T-helper 1 cell (primary cell): ENCODE results near the gene PHC1.
"Not testable (repeated sequence)": the region's sequence is repeated elsewhere in the genome, so short reads cannot be mapped to it uniquely, and the experiment has no call there.

ENCODE experiments used
- DNase-seq, 5 donors: peaks; one replicate each; pipeline ENCODE4 v3.0.0-alpha.2; 2012 to 2020
- total RNA-seq, 4 donors: gene quantifications; one replicate each; lab custom pipeline; 2026; lab: John Stamatoyannopoulos, UW

Gene PHC1
- total RNA-seq = 29.8 to 44.7 (median 31.4) reads per million in 4 donors

DNA sequence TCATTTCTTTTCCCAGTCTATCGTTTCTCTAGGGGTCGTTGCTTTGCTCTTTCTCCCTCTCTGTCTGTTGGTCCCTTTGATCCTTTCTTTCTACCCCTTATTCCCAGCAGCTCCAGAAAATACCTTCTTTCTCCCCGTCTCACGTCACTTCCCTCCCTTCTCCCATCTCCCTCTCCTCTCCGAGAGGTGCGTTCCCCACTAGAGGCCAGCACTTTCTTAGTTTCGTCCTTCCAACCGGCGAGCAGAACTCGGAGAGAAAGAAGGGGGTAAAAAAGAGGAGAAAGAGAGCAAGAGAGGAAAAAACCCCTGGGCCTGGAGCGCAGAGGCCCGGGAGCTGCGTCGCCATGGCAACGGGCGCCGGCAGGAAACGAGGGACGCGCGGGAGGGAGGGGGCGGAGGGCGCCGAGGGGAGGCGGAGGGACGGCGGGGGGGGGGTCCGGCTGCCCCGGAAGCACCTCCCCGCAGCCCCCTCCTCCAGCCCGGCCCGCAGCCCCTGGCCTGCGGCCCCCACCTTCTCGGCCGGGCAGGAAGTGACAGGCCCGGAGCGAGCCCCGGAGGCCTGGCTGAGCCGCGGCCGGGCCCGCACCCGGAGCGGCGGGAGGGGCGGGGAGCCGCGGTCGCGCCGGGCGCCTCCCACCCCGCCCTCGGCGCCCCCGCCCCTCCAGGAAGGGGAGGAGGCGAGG lies at the start of gene PHC1:
Gene PHC1 (plus strand): TSS at position 477 of the 683 bp plus-strand sequence. CDS start 3,169 bp downstream, outside the sequence.
- peak; percentile 74 to 85 (median 78) for DNase-seq

DNA sequence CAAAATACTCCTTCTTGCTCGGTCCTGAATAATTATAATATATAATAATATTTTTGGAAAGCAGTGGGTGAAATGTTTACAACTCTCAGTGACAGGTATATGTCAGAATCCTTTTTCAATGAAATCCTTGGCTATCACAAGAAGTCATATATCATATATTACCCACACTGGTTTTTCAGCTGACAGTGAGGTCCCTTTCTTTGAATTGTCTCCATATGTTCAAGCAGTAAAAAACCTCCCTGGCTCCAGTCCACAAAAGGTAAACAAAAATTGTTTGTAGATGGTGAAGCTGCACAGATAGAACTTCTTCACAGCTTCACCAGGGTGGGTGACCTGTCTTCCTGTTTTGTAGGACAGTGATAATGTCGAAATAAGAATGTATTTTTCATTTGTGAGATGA lies 47.9 kb upstream of the PHC1 start:
- DNase-seq = no peak

DNA sequence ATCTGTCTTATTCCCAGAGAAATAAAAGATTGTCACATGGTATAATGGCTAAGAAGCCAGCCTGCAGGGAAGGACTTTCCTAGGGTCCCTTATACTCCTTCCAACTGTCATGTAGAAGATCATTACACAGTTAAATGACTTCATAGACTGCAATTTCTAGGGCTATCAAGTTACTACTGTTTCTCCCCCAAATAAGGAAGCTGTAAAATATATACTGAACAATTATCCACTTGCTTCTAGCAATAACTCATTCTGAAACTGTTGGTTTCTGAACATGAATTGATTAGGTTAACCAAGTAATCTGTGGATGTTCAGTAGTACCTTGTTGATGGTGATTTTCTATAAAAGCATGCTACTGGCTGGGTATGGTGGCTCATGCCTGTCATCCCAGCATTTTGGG lies 47.3 kb upstream of the PHC1 start:
- peak in 1 of 5 donors; percentile 6 for DNase-seq

DNA sequence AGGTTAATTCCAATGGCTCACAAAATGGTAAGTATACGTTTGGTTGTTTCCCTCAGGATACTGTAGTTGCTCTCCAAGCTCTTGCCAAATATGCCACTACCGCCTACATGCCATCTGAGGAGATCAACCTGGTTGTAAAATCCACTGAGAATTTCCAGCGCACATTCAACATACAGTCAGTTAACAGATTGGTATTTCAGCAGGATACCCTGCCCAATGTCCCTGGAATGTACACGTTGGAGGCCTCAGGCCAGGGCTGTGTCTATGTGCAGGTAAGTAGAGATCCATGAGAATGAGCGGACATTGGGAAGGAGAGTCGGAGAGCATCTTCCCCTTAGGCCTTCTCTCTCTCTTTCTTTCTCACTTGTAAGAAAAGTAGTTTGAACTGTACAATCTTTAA lies 46.5 kb upstream of the PHC1 start:
- DNase-seq = no peak

DNA sequence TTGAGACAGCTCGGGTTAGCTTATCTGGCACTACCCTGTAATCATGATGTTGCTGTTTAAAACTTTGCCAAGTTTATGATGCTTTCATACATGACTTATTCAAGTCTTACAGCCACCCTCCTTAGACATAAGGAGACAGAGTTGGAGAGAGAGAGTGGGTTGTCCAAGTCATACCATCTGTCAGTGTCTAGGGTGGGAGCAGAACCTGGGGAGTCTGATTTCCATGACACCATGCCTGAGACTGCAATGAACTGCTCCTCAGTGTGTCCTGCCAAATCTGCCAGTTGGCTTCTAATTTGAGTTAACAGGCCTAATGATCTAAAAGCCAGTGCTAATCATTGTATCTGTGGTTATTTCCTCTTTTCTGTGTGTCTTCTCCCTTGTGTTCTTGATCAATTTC lies 43.7 kb upstream of the PHC1 start:
- DNase-seq = no peak

DNA sequence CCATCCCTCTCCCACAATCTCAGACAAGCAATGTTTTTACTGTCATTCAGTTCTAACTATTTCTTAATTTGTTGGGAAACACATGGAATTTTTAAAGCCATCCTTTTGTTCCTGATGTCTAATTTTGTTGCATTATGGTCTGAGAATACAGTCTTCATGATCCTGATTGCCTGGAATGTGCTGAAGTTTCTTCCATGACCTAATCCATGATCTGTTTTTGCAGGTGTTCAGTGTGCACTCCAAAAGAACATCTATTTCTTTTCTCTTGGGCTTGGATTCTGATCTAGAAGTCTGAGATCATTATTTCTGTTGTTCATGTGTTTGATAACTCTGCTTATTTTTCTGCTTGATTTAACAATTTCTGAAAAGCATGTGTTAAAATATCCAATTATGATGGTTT lies 43.2 kb upstream of the PHC1 start:
- DNase-seq = no peak

DNA sequence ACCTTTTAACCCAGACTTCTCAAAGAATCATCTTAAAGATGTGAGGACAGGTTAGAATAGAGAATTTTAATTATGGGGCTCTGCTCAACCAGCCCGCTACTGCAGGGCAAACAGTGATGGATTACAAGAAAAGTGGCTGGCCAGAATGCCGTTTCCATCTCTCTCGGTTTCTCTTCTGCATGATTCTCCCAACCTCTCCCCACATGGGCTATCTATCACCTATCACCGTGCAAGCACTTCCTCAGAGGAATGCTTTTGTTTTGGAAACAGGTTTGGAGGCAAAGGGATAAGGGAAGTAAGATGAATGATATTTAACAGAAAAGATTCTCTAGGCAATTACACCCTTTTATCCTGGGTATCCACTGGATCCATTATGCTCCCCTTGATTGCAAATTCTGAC lies 37.4 kb upstream of the PHC1 start:
- DNase-seq = no peak

DNA sequence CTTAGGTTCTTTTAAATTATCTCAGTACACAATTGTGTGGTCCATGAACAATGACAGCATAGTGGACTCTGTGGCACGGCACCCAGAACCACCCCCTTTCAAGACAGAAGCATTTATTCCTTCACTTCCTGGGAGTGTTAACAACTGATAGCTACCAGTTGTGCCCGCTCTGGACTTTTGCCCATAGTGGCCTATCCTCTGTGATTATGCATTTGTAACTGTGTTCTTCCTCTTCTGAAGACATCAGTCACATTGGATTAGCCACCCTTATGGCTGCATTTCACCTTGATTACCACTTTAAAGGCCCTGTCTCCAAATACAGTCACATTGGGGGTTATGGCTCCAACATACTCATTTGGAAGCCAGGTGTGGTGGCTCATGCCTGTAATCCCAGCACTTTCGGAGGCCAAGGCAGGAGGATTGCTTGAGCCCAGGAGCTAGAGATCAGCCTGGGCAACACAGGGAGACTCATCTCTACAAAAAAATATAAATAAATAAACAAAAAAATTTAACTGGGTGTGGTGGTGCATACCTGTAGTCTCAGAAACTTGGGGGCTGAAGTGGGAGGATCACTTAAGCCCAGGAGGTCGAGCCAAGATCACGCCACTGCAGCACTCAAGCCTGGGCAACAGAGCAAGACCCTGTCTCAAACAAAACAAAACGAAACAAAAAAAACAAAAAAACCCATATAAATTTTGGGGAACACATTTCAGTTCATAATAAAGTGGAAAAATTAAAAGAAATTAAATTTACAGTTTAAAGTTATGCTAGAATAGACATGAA lies 27.6 kb upstream of the PHC1 start:
- no peak for DNase-seq

DNA sequence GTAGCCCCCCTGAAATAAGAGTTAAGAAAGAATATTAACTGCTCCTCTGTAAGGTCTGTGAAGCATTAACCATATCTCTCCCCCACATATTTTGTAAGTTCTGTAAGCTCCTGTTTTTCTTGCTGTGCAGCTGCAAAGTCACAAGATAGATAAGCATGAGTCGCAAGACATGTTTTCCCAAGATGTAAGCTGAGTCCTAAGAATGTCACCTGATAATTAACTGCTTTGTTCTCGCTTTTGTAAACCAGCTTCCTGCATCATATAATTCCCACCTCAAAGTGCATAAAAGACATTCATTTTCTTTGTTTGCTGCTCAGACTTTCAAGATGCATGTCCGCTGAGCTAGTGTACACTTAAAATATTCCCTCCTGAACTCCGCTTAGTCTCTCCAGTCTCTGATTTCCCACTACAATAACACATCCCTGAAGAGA lies 27.0 kb upstream of the PHC1 start:
- no peak for DNase-seq

DNA sequence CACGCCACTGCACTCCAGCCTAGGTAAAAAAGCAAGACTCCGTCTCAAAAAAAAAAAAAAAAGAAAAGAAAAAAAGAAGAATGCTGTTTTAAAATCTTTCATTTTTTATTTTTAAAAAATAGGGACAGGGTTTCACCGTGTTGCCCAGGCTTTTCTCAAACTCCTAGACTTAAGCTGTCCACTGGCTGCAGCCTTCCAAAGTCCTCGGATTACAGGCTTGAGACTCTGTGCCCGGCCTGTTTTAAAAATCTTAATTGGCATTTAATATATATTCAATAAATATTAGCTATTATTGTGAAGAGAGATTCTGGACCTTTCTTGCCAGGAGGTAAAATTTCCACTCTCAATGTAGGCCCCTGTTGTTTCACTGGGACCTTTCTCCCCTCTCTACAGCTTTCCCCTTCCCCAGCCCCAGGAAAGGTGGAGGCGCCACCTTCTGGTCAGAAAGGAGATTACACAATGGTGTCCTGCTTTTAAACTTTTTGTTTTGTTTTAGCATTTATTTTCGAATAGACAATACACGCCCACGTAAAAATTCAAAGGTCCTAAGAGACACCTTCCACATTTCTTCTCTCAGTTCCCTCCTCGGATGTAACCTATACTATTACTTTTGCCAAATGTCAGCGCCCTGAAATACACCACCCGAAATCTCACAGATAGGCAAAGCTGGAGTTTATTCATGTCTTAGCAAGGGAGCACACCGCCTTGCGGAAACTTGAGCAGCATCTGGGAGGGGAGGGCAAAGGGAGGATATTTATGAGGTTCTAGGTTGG lies 23.8 kb upstream of the PHC1 start:
- DNase-seq = peak in 4 of 5 donors; percentile 28 to 48 (median 36)

DNA sequence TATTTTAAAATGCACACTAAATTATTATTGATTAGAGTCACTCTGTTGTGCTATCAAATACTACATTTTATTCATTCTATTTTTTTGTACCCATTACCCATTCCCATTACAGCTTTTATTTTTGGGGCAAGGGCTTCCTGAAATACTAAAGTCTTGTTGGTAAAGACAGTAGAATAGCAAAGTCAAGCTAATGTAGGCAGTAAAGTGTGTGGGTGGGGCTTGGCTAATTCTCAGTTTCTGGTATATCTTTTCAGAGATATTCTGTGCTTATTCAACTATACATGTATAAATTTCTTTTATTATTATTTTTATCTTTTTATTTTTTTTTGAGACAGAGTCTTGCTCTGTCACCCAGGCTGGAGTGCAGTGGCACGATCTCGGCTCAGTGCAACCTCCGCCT lies 22.3 kb upstream of the PHC1 start:
- DNase-seq = no peak

DNA sequence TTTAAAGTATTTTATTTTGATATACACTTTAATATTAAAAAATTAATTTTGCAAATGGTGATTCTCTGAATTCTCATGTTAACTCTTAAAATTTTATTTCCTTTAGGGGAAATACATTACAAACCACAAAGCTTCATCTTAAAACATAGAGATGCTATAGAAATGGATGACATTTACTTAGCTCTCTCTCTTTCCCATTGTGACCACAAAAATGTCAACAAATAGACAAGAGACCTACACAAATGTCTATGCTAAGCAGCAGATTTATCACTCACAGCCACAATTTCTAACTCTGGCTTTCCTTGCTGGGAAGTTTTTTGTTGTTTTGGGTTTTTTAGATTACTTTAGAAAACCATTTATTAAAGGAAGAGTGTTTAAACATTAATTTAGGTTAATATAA lies 19.9 kb upstream of the PHC1 start:
- no peak for DNase-seq

DNA sequence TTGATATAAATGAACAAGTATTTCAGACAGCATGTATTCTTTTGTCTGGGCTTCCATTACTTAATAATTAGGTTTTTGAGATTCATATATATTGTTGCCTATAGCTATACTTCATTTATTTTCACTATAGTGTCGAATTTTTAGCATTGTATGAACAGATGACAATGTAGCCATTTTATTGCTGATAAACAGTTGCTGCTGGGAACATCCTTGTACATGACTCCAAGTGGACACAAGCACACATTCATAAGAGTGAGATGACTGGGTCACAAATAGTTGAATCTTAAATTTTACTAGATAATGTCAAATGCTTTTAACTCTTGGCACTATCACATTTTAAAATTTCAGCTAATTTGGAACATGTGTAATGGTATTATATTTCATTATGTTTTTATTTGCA lies 19.3 kb upstream of the PHC1 start:
- DNase-seq = no peak

DNA sequence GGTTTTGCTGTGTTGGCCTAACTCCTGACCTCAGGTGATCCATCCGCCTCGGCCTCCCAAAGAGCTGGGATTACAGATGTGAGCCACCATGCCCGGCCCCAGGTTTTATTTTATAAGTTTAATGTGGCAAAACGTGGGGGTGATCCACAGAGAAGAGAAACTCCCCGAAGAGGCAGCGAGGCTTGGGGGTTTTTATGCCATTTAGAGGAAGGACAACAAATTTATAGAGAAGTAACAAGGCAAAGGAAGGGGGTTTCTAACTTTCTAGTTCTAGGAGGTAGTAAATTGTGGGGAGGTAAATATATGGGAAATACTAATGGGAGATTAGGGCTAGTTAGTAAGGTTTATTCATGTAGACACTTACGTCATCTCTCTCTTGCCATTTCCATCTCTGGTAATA lies 17.2 kb upstream of the PHC1 start:
- DNase-seq = no peak

DNA sequence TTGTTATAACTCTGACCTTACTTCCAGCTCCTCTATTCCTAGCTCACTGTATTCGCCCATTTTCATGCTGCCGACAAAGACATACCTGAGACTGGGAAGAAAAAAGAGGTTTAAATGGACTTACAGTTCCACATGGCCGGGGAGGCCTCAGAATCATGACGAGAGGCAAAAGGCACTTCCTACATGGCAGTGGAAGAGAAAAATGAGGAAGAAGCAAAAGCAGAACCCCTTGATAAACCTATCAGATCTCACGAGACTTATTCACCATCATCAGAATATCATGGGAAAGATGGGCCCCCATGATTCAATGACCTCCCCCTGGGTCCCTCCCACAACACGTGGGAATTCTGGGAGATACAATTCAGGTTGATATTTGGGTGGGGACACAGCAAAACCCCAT lies 14.5 kb upstream of the PHC1 start:
- no peak for DNase-seq

DNA sequence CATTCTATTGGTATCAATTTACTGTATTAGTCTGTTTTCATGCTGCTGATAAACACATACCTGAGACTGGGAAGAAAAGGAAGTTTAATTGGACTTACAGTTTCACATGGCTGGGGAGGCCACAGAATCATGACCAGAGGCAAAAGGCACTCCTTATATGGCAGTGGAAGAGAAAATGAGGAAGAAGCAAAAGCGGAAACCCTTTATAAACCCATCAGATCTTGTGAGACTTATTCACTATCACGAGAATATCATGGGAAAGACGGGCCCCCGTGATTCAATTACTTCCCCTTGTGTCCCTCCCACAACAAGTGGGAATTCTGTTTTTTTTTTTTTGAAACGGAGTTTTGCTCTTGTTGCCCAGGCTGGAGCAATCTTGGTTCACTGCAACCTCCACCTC lies 11.6 kb upstream of the PHC1 start:
- not testable (repeated sequence) for DNase-seq

DNA sequence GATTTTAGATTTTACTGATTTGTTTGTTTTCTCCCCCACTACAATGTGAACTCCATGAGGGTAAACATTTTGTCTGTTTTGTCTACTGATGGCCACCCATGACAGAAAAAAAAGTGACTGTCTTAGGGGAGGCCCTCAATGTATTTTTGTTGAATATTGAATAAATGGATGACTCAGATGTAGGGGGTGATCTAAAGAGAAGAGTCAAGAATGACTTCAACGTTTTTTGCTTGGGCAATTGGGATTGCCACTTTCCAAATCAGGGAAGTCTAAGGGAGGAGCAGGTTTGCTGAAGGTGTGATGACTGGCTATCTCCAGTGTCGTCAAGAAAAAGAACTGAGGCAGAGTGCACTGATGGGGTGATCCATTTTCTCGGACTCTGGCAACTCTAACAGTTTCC lies 10.7 kb upstream of the PHC1 start:
- no peak for DNase-seq

DNA sequence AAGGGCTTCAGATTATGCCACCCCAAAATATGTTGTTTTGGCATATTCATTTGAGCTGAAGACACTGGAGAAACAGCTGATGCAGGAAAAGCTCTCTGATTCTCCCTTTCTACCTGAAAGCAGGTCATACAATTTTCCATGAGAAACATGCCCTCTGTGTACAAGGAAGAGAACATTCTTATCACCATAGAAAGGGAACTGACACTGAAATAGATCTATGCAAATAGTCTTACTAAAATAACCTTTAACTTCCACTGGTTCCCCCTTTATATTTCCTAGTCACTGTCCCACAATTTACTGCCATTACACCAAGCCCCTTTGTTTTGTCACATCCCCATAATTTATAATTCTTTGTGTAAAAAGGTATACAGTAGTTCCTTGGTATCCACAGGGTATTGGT lies 9.6 kb upstream of the PHC1 start:
- DNase-seq = no peak

DNA sequence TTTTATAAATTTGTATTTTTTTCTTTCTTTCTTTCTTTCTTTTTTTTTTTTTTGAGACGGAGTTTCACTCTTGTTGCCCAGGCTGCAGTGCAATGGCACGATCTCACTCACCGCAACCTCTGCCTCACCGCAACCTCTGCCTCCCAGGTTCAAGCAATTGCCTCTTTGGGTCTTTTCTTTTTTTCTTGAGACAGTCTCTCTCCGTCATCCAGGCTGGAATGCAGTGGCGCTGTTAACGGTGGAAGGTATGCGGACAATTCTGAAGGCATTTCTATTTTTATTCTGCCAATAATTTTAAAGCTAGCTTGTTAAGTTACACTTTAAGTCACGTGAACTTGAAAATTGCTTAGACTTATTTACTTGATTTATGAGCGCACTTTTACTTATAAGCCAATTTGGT lies 8.8 kb upstream of the PHC1 start:
- no peak for DNase-seq

DNA sequence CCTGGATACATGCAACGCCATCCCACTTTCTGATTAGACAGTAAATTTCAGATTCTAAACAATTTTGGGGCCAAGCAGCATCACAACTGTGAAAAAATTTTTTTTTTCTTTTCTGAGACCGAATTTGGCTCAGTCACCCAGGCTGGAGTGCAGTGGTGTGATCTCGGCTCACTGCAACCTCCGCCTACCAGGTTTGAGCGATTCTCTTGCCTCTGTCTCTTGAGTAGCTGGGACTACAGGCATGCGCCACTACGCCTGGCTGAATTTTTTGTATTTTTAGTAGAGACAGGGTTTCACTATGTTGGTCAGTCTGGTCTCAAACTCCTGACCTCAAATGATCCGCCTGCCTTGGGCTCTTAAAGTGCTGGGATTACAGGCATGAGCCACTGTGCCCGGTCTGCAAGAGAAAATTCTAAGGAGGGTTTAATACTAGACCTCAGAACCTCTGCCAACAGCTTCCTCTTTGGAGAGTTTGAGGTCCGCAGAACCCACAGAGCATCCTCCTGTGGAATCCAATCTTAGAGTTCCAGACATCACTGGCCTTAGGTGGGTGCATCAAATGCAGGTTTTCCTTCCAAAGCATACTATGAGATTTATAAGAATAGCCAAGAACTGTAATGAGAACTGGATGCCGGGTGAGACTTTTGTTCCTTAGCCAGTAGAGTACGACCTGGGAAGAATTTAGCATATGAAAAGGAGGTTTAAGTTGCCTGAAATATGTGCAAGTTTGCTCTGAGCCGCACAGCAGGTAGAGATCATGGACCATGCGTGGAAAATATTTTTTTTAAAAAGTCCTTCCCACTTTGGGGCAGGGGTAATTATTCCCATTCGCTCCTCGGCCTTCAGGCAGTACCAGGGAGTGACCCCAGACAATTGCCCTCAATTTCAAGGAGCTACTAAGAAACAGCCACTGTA lies 7.8 kb upstream of the PHC1 start:
- DNase-seq = no peak

DNA sequence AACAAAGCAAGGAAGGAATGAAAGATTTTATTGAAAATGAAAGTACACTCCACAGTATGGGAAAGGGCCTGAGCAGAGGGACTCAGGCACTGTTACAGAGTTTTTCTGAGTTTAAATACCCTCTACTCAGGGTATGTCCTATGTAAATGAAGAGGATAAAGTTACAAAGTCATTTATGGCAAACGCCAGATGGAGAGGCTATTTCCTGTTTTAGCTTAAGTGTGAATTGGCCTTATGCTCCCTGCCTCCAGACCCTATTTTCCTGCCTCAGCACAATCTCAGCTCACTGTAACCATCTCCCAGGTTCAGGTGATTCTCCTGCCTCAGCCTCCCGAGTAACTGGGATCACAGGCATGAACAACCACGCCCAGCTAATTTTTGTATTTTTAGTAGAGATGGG lies 6.8 kb upstream of the PHC1 start:
- DNase-seq = no peak

DNA sequence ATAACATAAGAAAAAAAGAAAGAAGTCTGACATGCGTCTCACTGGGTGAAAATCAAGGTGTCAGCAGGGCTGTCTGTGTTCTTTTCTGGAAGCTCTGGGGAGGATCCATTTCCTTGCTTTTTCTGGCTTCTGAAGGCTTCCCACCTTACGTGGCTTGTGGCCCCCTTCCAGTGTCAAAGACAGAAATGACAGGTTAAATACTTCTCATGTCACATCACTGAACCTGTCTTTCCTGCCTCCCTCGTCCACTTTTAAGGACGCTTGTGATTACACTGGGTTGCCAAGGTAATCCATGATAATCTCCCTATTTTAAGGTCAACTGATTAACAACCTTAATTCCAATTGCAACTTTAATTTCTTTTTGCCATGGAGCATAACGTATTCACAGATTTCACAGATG lies 4.6 kb upstream of the PHC1 start:
- no peak for DNase-seq
